Cardiac septum (tissue), 1 donor: ENCODE measurements around the gene GAREM1. TPM values are rescaled to one million over a fixed set of nuclear protein-coding genes. Genes with fewer than 3 reads are reported as not detected.

Experiments
- DNase-seq: peaks from one replicate; pipeline ENCODE4 v3.0.0-alpha.2; 2020; ENCODE audit warnings: low spot score
- intact Hi-C: fragments of 100-400 bp; cut with DNase I; formaldehyde crosslinking; loops from one replicate; pipeline ENCODE4 v1.14.0; 2022
- total RNA-seq: library from RNA; stranded (reverse); fragmentation: NEBNext Ultra II Directional; extraction: Animal tissue kit (Norgen Biotek cat#: 25700); gene quantifications from one replicate; pipeline ENCODE4 v1.2.1, GENCODE V29; 2021
- donor health status: DM: no; HTN: no; CAD: no.

The GAREM1 gene
- total RNA-seq, 1 donor from 2014 or later: 10.0 TPM

- intact Hi-C loops: no loop called here
- DNase-seq: no peak
Observed at GRCh38 chr18:32435631-32436500, 34.8 kb downstream of the GAREM1 start.

- no peak for DNase-seq
- intact Hi-C loops: no loop called here
Observed at GRCh38 chr18:32431753-32432152, 38.9 kb downstream of the GAREM1 start.

GRCh38 chr18:32429402-32429801 is 41.3 kb downstream of the GAREM1 start:
- intact Hi-C loops: loop anchor here (10.0 kb wide), 1 partner anchor 335 kb away; the partner anchor contains the start of gene RNF138
- DNase-seq: no peak

- DNase-seq: no peak
- intact Hi-C loops: loop anchor here (10.0 kb wide), 1 partner anchor 332 kb away; the partner anchor contains the start of gene RNF138
Observed at GRCh38 chr18:32427084-32427900, 43.4 kb downstream of the GAREM1 start.

- intact Hi-C loops: loop anchor here (10.0 kb wide), 1 partner anchor 331 kb away; the partner anchor contains the start of gene RNF138
- no peak for DNase-seq
Observed at GRCh38 chr18:32425466-32425865, 45.2 kb downstream of the GAREM1 start.

GRCh38 chr18:32424696-32425095 is 46.0 kb downstream of the GAREM1 start:
- DNase-seq: no peak
- intact Hi-C loops: loop anchor here (5.0 to 10.0 kb wide), 2 partner anchors 43 to 330 kb away; partner anchors contain the start of gene RNF138

GRCh38 chr18:32422978-32423740 is 47.5 kb downstream of the GAREM1 start:
- intact Hi-C loops: loop anchor here (5.0 to 10.0 kb wide), 2 partner anchors 44 to 328 kb away; partner anchors contain the start of gene RNF138
- DNase-seq: no peak

- intact Hi-C loops: loop anchor here (5.0 to 10.0 kb wide), 2 partner anchors 45 to 327 kb away; partner anchors contain the start of gene RNF138
- no peak for DNase-seq
Observed at GRCh38 chr18:32422201-32422600, 48.5 kb downstream of the GAREM1 start.

GRCh38 chr18:32420084-32420750 is 50.5 kb downstream of the GAREM1 start:
- no peak for DNase-seq
- intact Hi-C loops: loop anchor here (5.0 to 10.0 kb wide), 2 partner anchors 47 to 325 kb away; partner anchors contain the start of gene RNF138

GRCh38 chr18:32418148-32418547 is 52.5 kb downstream of the GAREM1 start:
- intact Hi-C loops: no loop called here
- no peak for DNase-seq

GRCh38 chr18:32405588-32405987 is 65.1 kb downstream of the GAREM1 start:
- intact Hi-C loops: no loop called here

GRCh38 chr18:32401621-32402020 is 69.1 kb downstream of the GAREM1 start:
- intact Hi-C loops: no loop called here
- no peak for DNase-seq

More at GRCh38 chr18:32405588-32405987, 65.1 kb downstream of the GAREM1 start:
- DNase-seq: no peak

GRCh38 chr18:32393407-32393806 is 77.3 kb downstream of the GAREM1 start:
- intact Hi-C loops: no loop called here
- no peak for DNase-seq

- no peak for DNase-seq
- intact Hi-C loops: no loop called here
Observed at GRCh38 chr18:32391126-32391525, 79.6 kb downstream of the GAREM1 start.

- no peak for DNase-seq
- intact Hi-C loops: no loop called here
Observed at GRCh38 chr18:32389858-32390257, 80.8 kb downstream of the GAREM1 start.

GRCh38 chr18:32389191-32389590 is 81.5 kb downstream of the GAREM1 start:
- intact Hi-C loops: no loop called here
- DNase-seq: no peak

GRCh38 chr18:32386471-32386870 is 84.2 kb downstream of the GAREM1 start:
- intact Hi-C loops: no loop called here
- no peak for DNase-seq

GRCh38 chr18:32383050-32383819 is 87.4 kb downstream of the GAREM1 start:
- intact Hi-C loops: loop anchor here (5.0 kb wide), 1 partner anchor 41 kb away; no protein-coding TSS in a partner anchor
- no peak for DNase-seq
